Liver (tissue), 9 donors: ENCODE results near the gene GTPBP10. TPM values are rescaled to one million over a fixed set of nuclear protein-coding genes. Genes with fewer than 3 reads are reported as not detected.

ENCODE experiments used
- DNase-seq: peaks from one replicate; pipeline ENCODE4 v3.0.0-alpha.2; 2017; ENCODE audit warnings: low spot score
- H3K27ac ChIP-seq, 2 donors: one replicate each; pipeline ENCODE4 v1.7.0; 2013; ENCODE audit warnings: inconsistent platforms in 2 of 2, low read length in 2 of 2, control low read depth in 1 of 2, low read depth in 1 of 2, mild to moderate bottlenecking in 1 of 2
- H3K27me3 ChIP-seq, 4 donors: one replicate each; pipeline versions ENCODE4 v1.6.1 to v1.7.0; 2013; ENCODE audit warnings: low read length in 3 of 4, inconsistent platforms in 1 of 4, mild to moderate bottlenecking in 1 of 4, moderate library complexity in 1 of 4; ENCODE audit not compliant: control insufficient read depth in 4 of 4, insufficient read depth in 4 of 4
- H3K36me3 ChIP-seq, 4 donors: one replicate each; pipeline versions ENCODE4 v1.6.1 to v1.7.0; 2013; ENCODE audit warnings: low read length in 3 of 4, mild to moderate bottlenecking in 3 of 4, low read depth in 1 of 4, moderate library complexity in 1 of 4; ENCODE audit not compliant: control insufficient read depth in 4 of 4, insufficient read depth in 3 of 4
- H3K4me1 ChIP-seq, 4 donors: one replicate each; pipeline versions ENCODE4 v1.6.1 to v1.7.0; 2013; ENCODE audit warnings: low read length in 3 of 4, mild to moderate bottlenecking in 3 of 4, moderate library complexity in 1 of 4; ENCODE audit not compliant: control insufficient read depth in 4 of 4, insufficient read depth in 4 of 4
- H3K4me3 ChIP-seq, 3 donors: one replicate each; pipeline versions ENCODE4 v1.6.1 to v1.7.0; 2013; ENCODE audit warnings: low read length in 3 of 3, control low read depth in 1 of 3, low read depth in 1 of 3, mild to moderate bottlenecking in 1 of 3
- H3K9ac ChIP-seq, 2 donors: one replicate each; pipeline ENCODE4 v1.7.0; 2013; ENCODE audit warnings: low read length in 2 of 2, mild to moderate bottlenecking in 2 of 2, moderate library complexity in 2 of 2, control low read depth in 1 of 2, low read depth in 1 of 2
- H3K9me3 ChIP-seq, 4 donors: one replicate each; pipeline versions ENCODE4 v1.6.1 to v1.7.0; 2013; ENCODE audit warnings: low read length in 3 of 4; ENCODE audit not compliant: control insufficient read depth in 4 of 4
- CTCF ChIP-seq: fragments of 150-350 bp; IDR thresholded peaks from 2 replicates; pipeline ENCODE4 v1.5.1; 2017; ENCODE audit warnings: improper control_type of control experiment, low read depth, low read length; ENCODE audit not compliant: missing input control
- FOXA2 ChIP-seq: IDR thresholded peaks from 2 replicates; pipeline ENCODE4 v1.6.1; 2016; ENCODE audit warnings: antibody characterized with exemption
- JUND ChIP-seq, 2 donors: IDR thresholded peaks; 2 replicates each; pipeline ENCODE4 v1.6.1; 2016; ENCODE audit warnings: antibody characterized with exemption in 2 of 2
- MAX ChIP-seq: IDR thresholded peaks from 2 replicates; pipeline ENCODE4 v1.6.1; 2016; ENCODE audit warnings: antibody characterized with exemption
- NR2F2 ChIP-seq: IDR thresholded peaks from 2 replicates; pipeline ENCODE4 v1.6.1; 2016; ENCODE audit warnings: antibody characterized with exemption
- REST ChIP-seq: IDR thresholded peaks from 2 replicates; pipeline ENCODE4 v1.6.1; 2016; ENCODE audit warnings: antibody characterized with exemption, mild to moderate bottlenecking
- RXRA ChIP-seq, 2 donors: IDR thresholded peaks; 2 replicates each; pipeline ENCODE4 v1.6.1; 2017 to 2018; ENCODE audit warnings: antibody characterized with exemption in 2 of 2, mild to moderate bottlenecking in 1 of 2
- SP1 ChIP-seq: IDR thresholded peaks from 2 replicates; pipeline ENCODE4 v1.6.1; 2018; ENCODE audit warnings: antibody characterized with exemption, mild to moderate bottlenecking
- YY1 ChIP-seq: IDR thresholded peaks from 2 replicates; pipeline ENCODE4 v1.6.1; 2016; ENCODE audit warnings: antibody characterized with exemption, mild to moderate bottlenecking
- WGBS: extraction: QIAGEN DNeasy Blood & Tissue Kit; methylation state at CpG from one replicate; pipeline ENCODE4 v1.1.7; 2013; 5-methylcytosine and 5-hydroxymethylcytosine counted together
- polyA plus RNA-seq, 2 donors: library from polyadenylated mRNA; stranded (reverse) in 1 of 2; unstranded in 1 of 2; fragments of 200-250 nt in 1 of 2; fragments of >200 nt in 1 of 2; fragmentation: Nextera tagmentation in 1 of 2; extraction: Ambion mirVana in 1 of 2; gene quantifications; one replicate each; pipeline versions ENCODE4 v1.2.1 to v1.2.3, GENCODE V29; 2013 to 2015
- total RNA-seq, 2 donors: library from RNA; depleted of rRNA; stranded (reverse); fragments of >200 nt; gene quantifications; one replicate each; pipeline ENCODE4 v1.2.3, GENCODE V29; 2014
- donor health status: healthy.
- donor health status: healthy.
- donor health status: healthy.
- donor health status: healthy.
- donor health status: healthy.

Gene GTPBP10
- total and polyA plus RNA-seq, 4 donors, result 6.5 to 18.9 (median 12.2) TPM

- no peak for TF ChIP-seq YY1
- TF ChIP-seq RXRA (IDR thresholded peaks at IDR 0.05), result no peak
- no peak for TF ChIP-seq REST
- Histone ChIP-seq H3K36me3 (peaks cover 0 to 1% (median 0%) of the 10 kb centered on the region in 4 donors), H3K4me1 (no peaks in the 10 kb centered on the region), H3K4me3 (no peak overlapping the region), H3K27me3 (no peaks in the 10 kb centered on the region), H3K27ac (no peak overlapping the region), H3K9me3 (peaks cover 0 to 9% (median 3%) of the 10 kb centered on the region in 4 donors), H3K9ac (no peak overlapping the region)
- no peak for DNase-seq
- WGBS, result 93% methylated on average over 6 of the region's 6 CpGs
These were observed 84.3 kb downstream of the GTPBP10 start for GRCh38 chr7:90430614-90431460.

- Histone ChIP-seq H3K4me1 (no peaks in the 10 kb centered on the region), H3K4me3 (no peak overlapping the region), H3K27ac (no peak overlapping the region), H3K27me3 (no peaks in the 10 kb centered on the region), H3K9me3 (peaks cover 0 to 9% (median 3%) of the 10 kb centered on the region in 4 donors), H3K36me3 (peaks cover 0 to 1% (median 0%) of the 10 kb centered on the region in 4 donors), H3K9ac (no peak overlapping the region)
- TF ChIP-seq CTCF, result no peak
- no peak for TF ChIP-seq RXRA (IDR thresholded peaks at IDR 0.05)
- no peak for TF ChIP-seq JUND (IDR thresholded peaks at IDR 0.05)
- TF ChIP-seq MAX, result no peak
- TF ChIP-seq FOXA2, result no peak
- TF ChIP-seq SP1, result no peak
- TF ChIP-seq NR2F2, result no peak
- TF ChIP-seq REST, result no peak
- 74% methylated on average over 10 of the region's 10 CpGs for WGBS
- DNase-seq, result no peak
These were observed 86.2 kb downstream of the GTPBP10 start for GRCh38 chr7:90432752-90433151.
